ENCODE results near the gene PIGV. TPM values are rescaled to one million over a fixed set of nuclear protein-coding genes. Genes with fewer than 3 reads are reported as not detected.
A peak's percentile ranks its signal among the peaks of the same experiment; 100 is the strongest.

Gene PIGV
- total RNA-seq, 2 donors from 2014 or later = 13.5 to 22.9 TPM

- peak overlapping the region; percentile 99 to 100 for H3K27ac ChIP-seq
- TF ChIP-seq, protein P1, sequence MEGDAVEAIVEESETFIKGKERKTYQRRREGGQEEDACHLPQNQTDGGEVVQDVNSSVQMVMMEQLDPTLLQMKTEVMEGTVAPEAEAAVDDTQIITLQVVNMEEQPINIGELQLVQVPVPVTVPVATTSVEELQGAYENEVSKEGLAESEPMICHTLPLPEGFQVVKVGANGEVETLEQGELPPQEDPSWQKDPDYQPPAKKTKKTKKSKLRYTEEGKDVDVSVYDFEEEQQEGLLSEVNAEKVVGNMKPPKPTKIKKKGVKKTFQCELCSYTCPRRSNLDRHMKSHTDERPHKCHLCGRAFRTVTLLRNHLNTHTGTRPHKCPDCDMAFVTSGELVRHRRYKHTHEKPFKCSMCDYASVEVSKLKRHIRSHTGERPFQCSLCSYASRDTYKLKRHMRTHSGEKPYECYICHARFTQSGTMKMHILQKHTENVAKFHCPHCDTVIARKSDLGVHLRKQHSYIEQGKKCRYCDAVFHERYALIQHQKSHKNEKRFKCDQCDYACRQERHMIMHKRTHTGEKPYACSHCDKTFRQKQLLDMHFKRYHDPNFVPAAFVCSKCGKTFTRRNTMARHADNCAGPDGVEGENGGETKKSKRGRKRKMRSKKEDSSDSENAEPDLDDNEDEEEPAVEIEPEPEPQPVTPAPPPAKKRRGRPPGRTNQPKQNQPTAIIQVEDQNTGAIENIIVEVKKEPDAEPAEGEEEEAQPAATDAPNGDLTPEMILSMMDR (IDR thresholded peaks at IDR 0.05) = no peak
- H3K27me3 ChIP-seq (replicated peaks; ENCODE audit: insufficient read depth) = no peaks in the 10 kb centered on the region
- peaks cover under 1% of the 10 kb centered on the region for H3K36me3 ChIP-seq
- no peak for ATAC-seq (ENCODE audit: insufficient number of reproducible peaks, low FRiP score, low read depth)
- no peaks in the 10 kb centered on the region for H3K9me3 ChIP-seq
- H3K4me1 ChIP-seq (ENCODE audit: control insufficient read depth in 1 of 2, low read depth in 2 of 2) = peaks cover 29 to 39% of the 10 kb centered on the region in 2 donors
- no peak for DNase-seq (ENCODE audit: low spot score)
- H3K4me3 ChIP-seq = no peak overlapping the region
Observed at GRCh38 chr1:26785611-26786436, 1.9 kb upstream of the PIGV start.

- peak overlapping the region; percentile 99 to 100 for H3K27ac ChIP-seq
- ATAC-seq (ENCODE audit: insufficient number of reproducible peaks, low FRiP score, low read depth) (no peak), DNase-seq (ENCODE audit: low spot score) (peak; percentile 35)
- H3K4me3 ChIP-seq = peak overlapping the region; percentile 85
- no peaks in the 10 kb centered on the region for H3K9me3 ChIP-seq
- no peaks in the 10 kb centered on the region for H3K27me3 ChIP-seq (replicated peaks; ENCODE audit: insufficient read depth)
- TF ChIP-seq, protein P1 (IDR thresholded peaks at IDR 0.05) = no peak
- no peaks in the 10 kb centered on the region for H3K36me3 ChIP-seq
- H3K4me1 ChIP-seq (ENCODE audit: control insufficient read depth in 1 of 2, low read depth in 2 of 2) = peaks cover 29 to 39% of the 10 kb centered on the region in 2 donors
Observed at GRCh38 chr1:26786437-26787380, 1.0 kb upstream of the PIGV start.

GRCh38 chr1:26787381-26787705 lies 407 bp upstream of the PIGV start:
- peak; percentile 0 for ATAC-seq (ENCODE audit: insufficient number of reproducible peaks, low FRiP score, low read depth)
- no peaks in the 10 kb centered on the region for H3K36me3 ChIP-seq
- H3K27ac ChIP-seq = peak overlapping the region; percentile 99 to 100
- no peaks in the 10 kb centered on the region for H3K27me3 ChIP-seq (replicated peaks; ENCODE audit: insufficient read depth)
- no peak for DNase-seq (ENCODE audit: low spot score)
- H3K4me1 ChIP-seq (ENCODE audit: control insufficient read depth in 1 of 2, low read depth in 2 of 2) = peaks cover 29 to 39% of the 10 kb centered on the region in 2 donors
- TF ChIP-seq, protein P1 (IDR thresholded peaks at IDR 0.05) = no peak
- H3K4me3 ChIP-seq = peak overlapping the region; percentile 85
- no peaks in the 10 kb centered on the region for H3K9me3 ChIP-seq

DNA sequence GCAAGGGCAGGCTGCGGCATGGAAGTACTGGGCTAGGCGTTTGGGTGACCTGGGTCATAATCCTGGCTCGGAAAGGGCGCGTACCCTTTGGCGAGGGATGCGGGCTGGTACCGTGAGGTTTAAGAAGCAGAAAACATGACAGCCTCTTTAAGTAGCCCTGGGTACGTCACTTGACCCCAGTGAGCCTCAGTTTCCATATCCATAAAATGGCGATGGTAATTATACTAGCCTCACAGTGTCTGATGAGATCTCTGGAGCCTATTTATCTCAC lies 700 bp downstream of the PIGV start:
- TF ChIP-seq, protein P1 (IDR thresholded peaks at IDR 0.05) = no peak
- Histone ChIP-seq H3K27ac (peak overlapping the region; percentile 99 to 100), H3K36me3 (no peaks in the 10 kb centered on the region), H3K9me3 (no peaks in the 10 kb centered on the region), H3K27me3 (replicated peaks; ENCODE audit: insufficient read depth) (no peaks in the 10 kb centered on the region), H3K4me1 (ENCODE audit: control insufficient read depth in 1 of 2, low read depth in 2 of 2) (peaks cover 26 to 36% of the 10 kb centered on the region in 2 donors), H3K4me3 (peak overlapping the region; percentile 85)
- ATAC-seq (ENCODE audit: insufficient number of reproducible peaks, low FRiP score, low read depth) (no peak), DNase-seq (ENCODE audit: low spot score) (no peak)

All from thoracic aorta (tissue), 2 donors.